ENCODE data around the gene TTR. TPM values are rescaled to one million over a fixed set of nuclear protein-coding genes. Genes with fewer than 3 reads are reported as not detected.
A peak's percentile ranks its signal among the peaks of the same experiment; 100 is the strongest.

TTR gene
- total and polyA plus RNA-seq, 9 of the 15 experiments (the other 6 are each of a cell fraction or from before 2014, with no cell fraction given): 0.17 to 0.53 TPM; not detected in 7

DNA sequence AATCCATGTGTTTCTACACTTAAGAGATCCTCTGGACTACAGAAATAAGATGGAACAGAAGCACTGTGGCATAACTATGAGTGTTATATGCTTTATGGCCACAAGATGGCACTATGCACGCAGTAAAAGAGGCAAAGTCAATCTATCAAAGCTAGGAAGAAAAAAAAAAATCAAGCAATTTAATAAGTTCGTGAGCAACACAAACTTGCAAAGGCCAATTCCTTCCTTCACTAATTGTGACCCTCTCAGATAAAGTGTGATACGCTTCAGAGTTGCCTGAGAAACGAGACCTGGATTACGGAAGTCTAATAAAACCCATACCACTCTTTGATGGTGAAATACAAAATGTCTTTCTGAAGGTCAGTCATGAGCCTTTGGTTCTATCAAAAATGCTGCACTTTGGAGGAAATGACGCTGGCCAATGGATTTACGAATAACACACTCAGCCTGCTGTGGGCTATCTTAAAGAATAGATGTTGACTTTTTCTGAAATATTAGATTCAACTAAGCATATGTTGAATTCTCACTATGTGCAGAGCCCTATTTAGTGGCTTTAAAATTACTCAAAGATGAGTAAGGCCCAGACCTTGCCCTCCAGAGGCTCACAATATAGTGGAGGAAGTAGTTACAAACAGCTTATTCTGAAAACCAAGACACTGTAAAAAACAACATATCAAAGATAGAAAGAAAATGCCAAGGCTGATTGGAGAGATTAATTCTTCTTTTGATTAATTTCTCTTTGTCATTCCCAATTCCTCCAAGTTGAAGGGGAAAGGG lies 35.5 kb upstream of the TTR start:
- H3K4me2 ChIP-seq (ENCODE audit: insufficient read depth, low read length): no peak overlapping the region
- FAIRE-seq (peak; percentile 89), DNase-seq (ENCODE audit: extremely low read depth in 1 of 4, low spot score in 3 of 4) (peak; percentile 56 to 75 (median 60)), ATAC-seq (peak; percentile 82)
- H3K27me3 ChIP-seq (ENCODE audit: control insufficient read depth in 2 of 2, insufficient read depth in 2 of 2, low read length in 2 of 2): peaks cover 3 to 8% of the 10 kb centered on the region in 2 experiments; a peak in 2 of 5 replicates
- in situ Hi-C loops (cut with MboI): loop anchor here (10.0 kb wide), 1 partner anchor 269 kb away; no protein-coding TSS in a partner anchor
- CTCF ChIA-PET (ENCODE audit: low intra/inter-chr PET ratio): interaction anchor here (0.5 to 2.6 kb wide), 8 partner anchors 132 to 425 kb away, joined by 3 to 13 read pairs (median 6); no protein-coding TSS in a partner anchor
- intact Hi-C loops (cut with micrococcal nuclease): loop anchor here (1.0 to 5.0 kb wide), 7 partner anchors 70 to 554 kb away; no protein-coding TSS in a partner anchor
- H3K9me1 ChIP-seq (ENCODE audit: control insufficient read depth, insufficient read depth, low read length): no peaks in the 10 kb centered on the region
- H3K79me2 ChIP-seq (ENCODE audit: control insufficient read depth, insufficient read depth, low read length): no peaks in the 10 kb centered on the region
- POLR2A ChIA-PET: no interaction called here
- BruUV-seq (replicated peaks): no TSS peak
- H3K36me3 ChIP-seq (ENCODE audit: control insufficient read depth, insufficient read depth, low read length): no peaks in the 10 kb centered on the region
- no peaks in the 10 kb centered on the region for H3K9me3 ChIP-seq (replicated peaks; ENCODE audit: control insufficient read depth, insufficient read depth, low read depth, low read length)
- under 1% methylated on average over 7 of the region's 7 CpGs for WGBS (ENCODE audit: insufficient coverage, low coverage, missing lambda C conversion rate)
- no peaks in the 10 kb centered on the region for H3K4me1 ChIP-seq (replicated peaks in 1 of 2; ENCODE audit: control insufficient read depth in 2 of 2, insufficient read depth in 2 of 2, low read length in 2 of 2)
- H3K4me3 ChIP-seq: no peak overlapping the region
- H4K20me1 ChIP-seq (replicated peaks; ENCODE audit: control insufficient read depth, insufficient read depth, low read length): no peaks in the 10 kb centered on the region
- no peak overlapping the region for H2AFZ ChIP-seq (ENCODE audit: low read depth, low read length)
- H3K9ac ChIP-seq (ENCODE audit: insufficient read depth in 1 of 2, low read depth in 2 of 2, low read length in 2 of 2): no peak overlapping the region
- no peak overlapping the region for H3K27ac ChIP-seq (ENCODE audit: extremely low read depth, low read depth, low read length)
- no peak for TF ChIP-seq ZNF282 (CRISPR knock-in tag; IDR thresholded peaks at IDR 0.05)
- no peak for TF ChIP-seq PURB (CRISPR knock-in tag; IDR thresholded peaks at IDR 0.05; ENCODE audit: low read depth)
- no peak for TF ChIP-seq LEF1 (IDR thresholded peaks at IDR 0.05)
- no peak for TF ChIP-seq EZH2 (IDR thresholded peaks at IDR 0.05; ENCODE audit: borderline replicate concordance, low read depth, low read length)
- TF ChIP-seq, protein P1, sequence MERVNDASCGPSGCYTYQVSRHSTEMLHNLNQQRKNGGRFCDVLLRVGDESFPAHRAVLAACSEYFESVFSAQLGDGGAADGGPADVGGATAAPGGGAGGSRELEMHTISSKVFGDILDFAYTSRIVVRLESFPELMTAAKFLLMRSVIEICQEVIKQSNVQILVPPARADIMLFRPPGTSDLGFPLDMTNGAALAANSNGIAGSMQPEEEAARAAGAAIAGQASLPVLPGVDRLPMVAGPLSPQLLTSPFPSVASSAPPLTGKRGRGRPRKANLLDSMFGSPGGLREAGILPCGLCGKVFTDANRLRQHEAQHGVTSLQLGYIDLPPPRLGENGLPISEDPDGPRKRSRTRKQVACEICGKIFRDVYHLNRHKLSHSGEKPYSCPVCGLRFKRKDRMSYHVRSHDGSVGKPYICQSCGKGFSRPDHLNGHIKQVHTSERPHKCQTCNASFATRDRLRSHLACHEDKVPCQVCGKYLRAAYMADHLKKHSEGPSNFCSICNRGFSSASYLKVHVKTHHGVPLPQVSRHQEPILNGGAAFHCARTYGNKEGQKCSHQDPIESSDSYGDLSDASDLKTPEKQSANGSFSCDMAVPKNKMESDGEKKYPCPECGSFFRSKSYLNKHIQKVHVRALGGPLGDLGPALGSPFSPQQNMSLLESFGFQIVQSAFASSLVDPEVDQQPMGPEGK (CRISPR knock-in tag; IDR thresholded peaks at IDR 0.05; ENCODE audit: borderline replicate concordance): no peak
- TF ChIP-seq ZNF143 (CRISPR knock-in tag; IDR thresholded peaks at IDR 0.05): no peak
- TF ChIP-seq, protein P2, sequence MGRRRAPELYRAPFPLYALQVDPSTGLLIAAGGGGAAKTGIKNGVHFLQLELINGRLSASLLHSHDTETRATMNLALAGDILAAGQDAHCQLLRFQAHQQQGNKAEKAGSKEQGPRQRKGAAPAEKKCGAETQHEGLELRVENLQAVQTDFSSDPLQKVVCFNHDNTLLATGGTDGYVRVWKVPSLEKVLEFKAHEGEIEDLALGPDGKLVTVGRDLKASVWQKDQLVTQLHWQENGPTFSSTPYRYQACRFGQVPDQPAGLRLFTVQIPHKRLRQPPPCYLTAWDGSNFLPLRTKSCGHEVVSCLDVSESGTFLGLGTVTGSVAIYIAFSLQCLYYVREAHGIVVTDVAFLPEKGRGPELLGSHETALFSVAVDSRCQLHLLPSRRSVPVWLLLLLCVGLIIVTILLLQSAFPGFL (CRISPR knock-in tag; IDR thresholded peaks at IDR 0.05): no peak
- 0 out of 2 replicates have a peak, but pooled peaks have one; percentile 12 for TF ChIP-seq FOSL1 (tag; conservative IDR thresholded peaks at IDR 0.05)
- TF ChIP-seq, protein P3, sequence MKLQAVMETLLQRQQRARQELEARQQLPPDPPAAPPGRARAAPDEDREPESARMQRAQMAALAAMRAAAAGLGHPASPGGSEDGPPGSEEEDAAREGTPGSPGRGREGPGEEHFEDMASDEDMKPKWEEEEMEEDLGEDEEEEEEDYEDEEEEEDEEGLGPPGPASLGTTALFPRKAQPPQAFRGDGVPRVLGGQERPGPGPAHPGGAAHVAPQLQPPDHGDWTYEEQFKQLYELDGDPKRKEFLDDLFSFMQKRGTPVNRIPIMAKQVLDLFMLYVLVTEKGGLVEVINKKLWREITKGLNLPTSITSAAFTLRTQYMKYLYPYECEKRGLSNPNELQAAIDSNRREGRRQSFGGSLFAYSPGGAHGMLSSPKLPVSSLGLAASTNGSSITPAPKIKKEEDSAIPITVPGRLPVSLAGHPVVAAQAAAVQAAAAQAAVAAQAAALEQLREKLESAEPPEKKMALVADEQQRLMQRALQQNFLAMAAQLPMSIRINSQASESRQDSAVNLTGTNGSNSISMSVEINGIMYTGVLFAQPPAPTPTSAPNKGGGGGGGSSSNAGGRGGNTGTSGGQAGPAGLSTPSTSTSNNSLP (IDR thresholded peaks at IDR 0.05; ENCODE audit: borderline replicate concordance, low read depth, low read length): peak; percentile 77; the same call in 1 of the 2 replicates
- TF ChIP-seq TFAM (CRISPR knock-in tag; conservative IDR thresholded peaks at IDR 0.05): no peak
- TF ChIP-seq CBX8 (IDR thresholded peaks at IDR 0.05; ENCODE audit: borderline replicate concordance, extremely low read depth, low read depth, low read length, poor library complexity, severe bottlenecking): no peak
- TF ChIP-seq U2AF2 (optimal IDR thresholded peaks at IDR 0.05; ENCODE audit: low read depth, low read length): no peak
- TF ChIP-seq NR4A1 (CRISPR knock-in tag; IDR thresholded peaks at IDR 0.05): no peak
- TF ChIP-seq NR4A1 (tag; IDR thresholded peaks at IDR 0.05): no peak
- no peak for TF ChIP-seq CHD4 (IDR thresholded peaks at IDR 0.05; ENCODE audit: insufficient read depth, insufficient replicate concordance, low read depth, low read length, poor library complexity, severe bottlenecking)
- TF ChIP-seq RAD21 (CRISPR knock-in tag; conservative IDR thresholded peaks at IDR 0.05 in 1 of 2, IDR thresholded peaks at IDR 0.05 in 1 of 2): peak; percentile 92 to 97
